ENCODE data around the gene NIFK.

DNA sequence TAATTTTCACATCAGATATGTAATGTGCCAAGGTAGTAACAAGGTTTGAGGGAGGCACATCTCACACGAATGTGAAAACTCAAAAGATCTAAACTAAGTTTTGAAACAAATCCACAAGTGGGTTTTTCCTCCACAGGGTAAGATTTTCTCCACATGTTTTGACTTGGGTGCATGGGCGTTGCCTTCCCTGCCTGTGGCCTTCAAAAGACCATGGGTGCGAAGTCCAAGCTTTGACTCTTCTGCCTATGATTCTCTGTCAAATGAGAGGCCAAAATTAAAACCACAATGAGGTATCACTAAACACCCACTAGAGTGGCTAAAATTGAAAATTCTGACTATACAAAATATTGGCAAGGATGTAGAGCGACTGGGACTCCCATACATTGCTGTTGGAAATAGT is 30.7 kb downstream of the NIFK start:
- no peak for TF ChIP-seq CTCF (conservative IDR thresholded peaks at IDR 0.05; ENCODE audit: low read length)
- no peak for TF ChIP-seq EZH2phosphoT487 (IDR thresholded peaks at IDR 0.05; ENCODE audit: borderline replicate concordance)
